T-helper 17 cell (primary cell): ENCODE data around the gene AKAP14. TPM values are rescaled to one million over a fixed set of nuclear protein-coding genes. Genes with fewer than 3 reads are reported as not detected.
A peak's percentile ranks its signal among the peaks of the same experiment; 100 is the strongest.
"Not testable (repeated sequence)": the region's sequence is repeated elsewhere in the genome, so short reads cannot be mapped to it uniquely, and the experiment has no call there.

ENCODE experiments used
- ATAC-seq: fragments of 150-1000 bp; cut with Tn5 transposase; 2 replicates; pipeline ENCODE4 v1.10.0; 2021; ENCODE audit warnings: mild to moderate bottlenecking, moderate library complexity
- DNase-seq, 3 donors: peaks; one replicate each; pipeline versions ENCODE4 v3.0.0 to v3.0.0-alpha.2; 2020 to 2021
- H3K9me3 ChIP-seq: one replicate; pipeline ENCODE4 v1.7.0; 2013; ENCODE audit warnings: low read length, mild to moderate bottlenecking; ENCODE audit not compliant: control insufficient read depth, poor library complexity, severe bottlenecking
- H3K27ac Mint-ChIP-seq: one replicate; pipeline ENCODE4 v1.8.0; 2022; ENCODE audit warnings: mild to moderate bottlenecking, moderate library complexity, mixed read lengths
- H3K27me3 Mint-ChIP-seq: one replicate; pipeline ENCODE4 v1.8.0; 2022; ENCODE audit warnings: mixed read lengths
- H3K36me3 Mint-ChIP-seq: one replicate; pipeline ENCODE4 v1.8.0; 2022; ENCODE audit warnings: low read depth, mixed read lengths
- H3K4me1 Mint-ChIP-seq: one replicate; pipeline ENCODE4 v1.8.0; 2022; ENCODE audit warnings: mild to moderate bottlenecking, mixed read lengths
- H3K4me3 Mint-ChIP-seq: one replicate; pipeline ENCODE4 v1.8.0; 2022; ENCODE audit warnings: mild to moderate bottlenecking, moderate library complexity, mixed read lengths
- total RNA-seq, 4 donors: library from RNA in 2 of 4; stranded (reverse) in 2 of 4; gene quantifications; one replicate each; pipeline ENCODE4 v1.2.3 and lab custom pipeline; 2022 to 2026

AKAP14 gene
- total RNA-seq, 2 donors from 2014 or later = not detected

DNA sequence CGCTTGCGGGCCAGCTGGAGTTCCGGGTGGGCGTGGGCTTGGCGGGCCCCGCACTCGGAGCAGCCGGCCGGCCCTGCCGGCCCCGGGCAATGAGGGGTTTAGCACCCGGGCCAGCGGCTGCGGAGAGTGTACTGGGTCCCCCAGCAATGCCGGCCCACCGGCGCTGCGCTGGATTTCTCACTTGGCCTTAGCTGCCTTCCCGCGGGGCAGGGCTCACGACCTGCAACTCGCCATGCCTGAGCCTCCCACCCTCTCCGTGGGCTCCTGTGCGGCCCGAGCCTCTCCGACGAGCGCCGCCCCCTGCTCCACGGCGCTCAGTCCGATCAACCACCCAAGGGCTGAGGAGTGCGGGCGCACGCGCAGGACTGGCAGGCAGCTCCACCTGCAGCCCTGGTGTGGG, 5.1 kb upstream of the AKAP14 start:
- H3K27ac Mint-ChIP-seq, H3K36me3 Mint-ChIP-seq, H3K4me3 Mint-ChIP-seq, H3K9me3 ChIP-seq, ATAC-seq, H3K4me1 Mint-ChIP-seq, DNase-seq, H3K27me3 Mint-ChIP-seq: not testable (repeated sequence)

DNA sequence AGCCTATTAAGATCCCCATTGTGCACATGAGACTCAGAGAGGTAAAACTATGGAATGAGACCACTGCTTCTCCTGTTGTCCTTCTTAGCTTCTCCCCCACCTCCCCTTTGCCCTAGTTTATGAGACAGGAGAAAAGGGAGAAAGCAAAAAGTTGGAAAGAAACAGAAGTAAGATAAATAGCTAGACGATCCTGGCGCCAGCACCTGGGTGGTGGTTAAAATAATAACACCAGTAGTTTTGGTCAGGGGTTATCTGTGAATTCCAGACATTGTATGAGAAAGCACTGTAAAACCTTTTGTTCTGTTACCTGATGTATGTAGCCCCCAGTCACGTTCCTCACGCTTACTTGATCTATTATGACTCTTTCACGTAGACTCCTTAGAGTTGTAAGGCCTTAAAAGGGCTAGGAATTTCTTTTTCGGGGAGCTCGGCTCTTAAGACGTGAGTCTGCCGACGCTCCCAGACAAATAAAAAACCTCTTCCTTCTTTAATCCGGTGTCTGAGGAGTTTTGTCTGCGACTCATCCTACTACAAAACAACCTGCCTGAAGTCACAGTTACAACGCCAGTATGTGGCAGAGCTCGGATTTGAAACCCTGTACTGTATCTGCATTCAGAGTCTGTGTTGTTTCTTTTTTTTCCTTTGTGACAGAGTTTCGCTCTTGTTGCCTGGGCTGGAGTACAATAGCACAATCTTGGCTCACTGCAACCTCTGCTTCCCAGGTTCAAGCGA, 3.6 kb upstream of the AKAP14 start:
- DNase-seq, H3K9me3 ChIP-seq, ATAC-seq, H3K27me3 Mint-ChIP-seq, H3K4me1 Mint-ChIP-seq, H3K4me3 Mint-ChIP-seq, H3K36me3 Mint-ChIP-seq, H3K27ac Mint-ChIP-seq: not testable (repeated sequence)

DNA sequence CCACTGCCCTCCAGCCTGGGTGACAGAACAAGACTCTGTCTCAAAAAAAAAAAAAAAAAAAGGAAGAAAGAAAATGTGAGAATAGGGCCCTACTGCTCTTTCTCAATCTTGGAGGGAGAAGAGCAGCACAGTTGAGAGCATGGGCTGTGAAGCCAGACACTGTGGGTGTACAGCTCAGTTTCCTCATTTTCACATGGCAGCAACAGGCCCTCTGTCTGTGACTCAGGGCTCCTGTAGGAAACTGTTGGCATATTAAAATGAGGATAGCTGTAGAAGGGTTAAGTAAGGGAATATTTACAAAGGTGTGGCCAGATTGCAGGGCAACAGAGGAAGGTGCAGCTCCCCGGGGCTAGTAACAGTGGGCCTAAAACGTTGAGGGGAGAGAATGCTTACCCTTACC, 3.4 kb downstream of the AKAP14 start:
- Mint-ChIP-seq H3K4me1 (no peaks in the 10 kb centered on the region), H3K27ac (no peak overlapping the region), H3K36me3 (no peaks in the 10 kb centered on the region), H3K27me3 (no peaks in the 10 kb centered on the region), H3K4me3 (no peak overlapping the region)
- ATAC-seq (no peak), DNase-seq (no peak)
- no peaks in the 10 kb centered on the region for H3K9me3 ChIP-seq

DNA sequence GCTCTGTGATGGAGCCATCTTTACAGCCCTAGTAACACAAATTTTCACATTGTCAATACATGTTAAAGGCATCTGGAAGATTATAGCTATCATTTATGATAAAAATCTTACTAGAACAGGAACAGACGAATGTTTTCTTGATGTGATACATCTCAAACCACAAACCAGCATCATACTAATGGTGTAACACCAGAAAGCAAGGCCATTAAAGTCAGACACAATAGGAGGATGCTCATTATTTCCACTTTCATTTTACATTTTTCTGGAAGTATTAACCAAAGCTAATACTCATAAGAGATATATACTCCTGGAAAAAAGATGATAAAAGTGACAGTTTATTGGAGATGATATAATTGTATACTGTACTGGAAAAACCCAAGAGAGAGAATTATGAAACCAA, 5.3 kb downstream of the AKAP14 start:
- no peak for DNase-seq
- no peaks in the 10 kb centered on the region for H3K27me3 Mint-ChIP-seq
- no peaks in the 10 kb centered on the region for H3K9me3 ChIP-seq
- no peak for ATAC-seq
- no peaks in the 10 kb centered on the region for H3K36me3 Mint-ChIP-seq
- no peak overlapping the region for H3K4me3 Mint-ChIP-seq
- no peak overlapping the region for H3K27ac Mint-ChIP-seq
- no peaks in the 10 kb centered on the region for H3K4me1 Mint-ChIP-seq

DNA sequence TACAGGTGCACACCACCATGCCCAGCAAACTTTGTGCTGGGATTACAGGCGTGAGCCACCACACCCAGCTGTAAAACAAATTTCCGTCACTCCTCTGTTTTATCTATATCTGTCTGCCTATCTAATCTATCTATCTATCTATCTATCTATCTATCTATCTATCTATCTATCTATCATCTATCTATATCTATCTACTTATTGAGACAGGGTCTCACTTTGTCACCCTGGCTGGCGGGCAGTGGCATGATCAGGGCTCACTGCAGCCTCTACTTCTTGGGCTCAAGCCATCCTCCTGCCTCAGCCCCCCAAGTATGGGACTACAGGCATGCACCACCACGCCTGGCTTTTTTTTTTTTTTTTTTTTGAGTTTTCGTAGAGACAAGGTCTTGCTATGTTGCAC, 20.6 kb downstream of the AKAP14 start:
- ATAC-seq (no peak), DNase-seq (no peak)
- Mint-ChIP-seq H3K36me3 (no peaks in the 10 kb centered on the region), H3K27ac (no peak overlapping the region), H3K4me1 (no peaks in the 10 kb centered on the region), H3K27me3 (no peaks in the 10 kb centered on the region), H3K4me3 (no peak overlapping the region)
- H3K9me3 ChIP-seq = no peaks in the 10 kb centered on the region

DNA sequence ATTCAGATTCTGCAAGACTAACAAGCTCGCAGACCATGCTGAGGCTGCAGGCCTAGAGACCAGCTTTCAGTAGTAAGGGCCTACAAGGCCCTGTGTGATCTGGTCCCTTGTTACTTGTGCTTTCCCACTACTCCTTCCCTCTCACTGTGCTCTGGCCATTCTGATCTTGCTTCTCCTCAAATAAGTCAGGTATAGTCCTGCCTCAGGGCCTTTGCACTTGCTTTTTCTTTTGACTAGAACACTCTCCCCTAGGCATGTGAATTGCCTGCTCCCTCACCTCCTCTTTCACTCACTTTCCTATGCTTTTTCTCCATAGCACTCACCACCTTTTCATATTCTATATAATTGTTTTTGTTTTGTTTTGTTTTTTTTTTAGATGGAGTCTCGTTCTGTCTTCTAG, 22.2 kb downstream of the AKAP14 start:
- ATAC-seq = no peak
- DNase-seq = no peak
- no peak overlapping the region for H3K27ac Mint-ChIP-seq
- H3K36me3 Mint-ChIP-seq = no peaks in the 10 kb centered on the region
- no peaks in the 10 kb centered on the region for H3K4me1 Mint-ChIP-seq
- H3K27me3 Mint-ChIP-seq = no peaks in the 10 kb centered on the region
- H3K9me3 ChIP-seq = no peaks in the 10 kb centered on the region
- no peak overlapping the region for H3K4me3 Mint-ChIP-seq

DNA sequence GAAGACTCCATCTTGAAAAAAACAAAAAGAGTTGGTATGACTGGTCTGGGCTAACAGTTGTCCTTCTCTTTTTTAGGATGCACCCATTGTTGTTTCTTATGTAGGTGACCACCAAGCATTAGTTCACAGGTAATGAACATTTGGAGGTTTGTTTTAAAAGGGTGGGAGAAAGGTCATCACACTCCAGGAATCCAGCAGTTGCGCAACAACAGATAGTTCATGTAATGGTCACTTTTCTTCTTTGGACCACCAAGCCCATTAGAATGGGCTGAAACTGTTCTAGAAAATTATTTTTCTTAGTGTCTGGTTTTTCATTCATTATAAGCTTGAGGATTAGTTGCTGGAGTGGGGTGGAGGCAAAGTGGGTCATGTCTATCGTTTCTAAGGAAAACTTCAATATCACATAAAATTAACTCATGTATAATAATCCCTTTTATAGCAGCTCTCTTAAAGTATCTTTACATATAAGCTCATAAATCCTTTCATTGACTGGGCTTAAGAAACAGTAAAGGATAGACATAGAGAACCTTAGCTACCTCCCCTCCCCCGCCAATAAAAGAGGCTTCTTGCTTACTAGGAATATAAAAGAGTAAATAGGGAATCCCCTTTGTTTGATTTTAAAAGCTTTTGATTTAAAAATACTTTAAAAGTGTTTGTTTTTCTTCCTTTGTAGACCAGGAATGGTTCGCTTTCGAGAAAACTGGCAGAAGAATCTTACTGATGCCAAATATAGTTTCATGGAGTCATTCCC, 24.3 kb downstream of the AKAP14 start:
- ATAC-seq (no peak), DNase-seq (no peak)
- no peaks in the 10 kb centered on the region for H3K9me3 ChIP-seq
- H3K4me1 Mint-ChIP-seq = no peaks in the 10 kb centered on the region
- H3K4me3 Mint-ChIP-seq = no peak overlapping the region
- no peak overlapping the region for H3K27ac Mint-ChIP-seq
- H3K36me3 Mint-ChIP-seq = no peaks in the 10 kb centered on the region
- no peaks in the 10 kb centered on the region for H3K27me3 Mint-ChIP-seq

DNA sequence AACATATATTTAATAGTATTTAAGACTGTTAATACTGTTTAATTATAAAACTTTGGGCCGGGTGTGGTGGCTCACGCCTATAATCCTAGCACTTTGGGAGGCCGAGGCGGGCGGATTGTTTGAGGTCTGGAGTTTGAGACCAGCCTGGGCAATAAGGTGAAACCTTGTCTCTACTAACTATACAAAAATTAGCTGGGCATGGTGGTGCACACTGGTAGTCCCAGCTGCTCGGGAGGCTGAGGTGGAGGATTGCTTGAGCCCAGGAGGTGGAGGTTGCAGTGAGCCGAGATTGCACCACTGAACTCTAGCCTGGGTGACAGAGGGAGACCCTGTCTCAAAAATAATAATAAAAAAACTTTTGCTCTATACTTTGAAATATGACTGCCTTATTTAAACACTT, 26.7 kb downstream of the AKAP14 start:
- ATAC-seq, H3K4me3 Mint-ChIP-seq, H3K4me1 Mint-ChIP-seq, H3K27ac Mint-ChIP-seq, DNase-seq, H3K36me3 Mint-ChIP-seq, H3K9me3 ChIP-seq, H3K27me3 Mint-ChIP-seq: not testable (repeated sequence)

DNA sequence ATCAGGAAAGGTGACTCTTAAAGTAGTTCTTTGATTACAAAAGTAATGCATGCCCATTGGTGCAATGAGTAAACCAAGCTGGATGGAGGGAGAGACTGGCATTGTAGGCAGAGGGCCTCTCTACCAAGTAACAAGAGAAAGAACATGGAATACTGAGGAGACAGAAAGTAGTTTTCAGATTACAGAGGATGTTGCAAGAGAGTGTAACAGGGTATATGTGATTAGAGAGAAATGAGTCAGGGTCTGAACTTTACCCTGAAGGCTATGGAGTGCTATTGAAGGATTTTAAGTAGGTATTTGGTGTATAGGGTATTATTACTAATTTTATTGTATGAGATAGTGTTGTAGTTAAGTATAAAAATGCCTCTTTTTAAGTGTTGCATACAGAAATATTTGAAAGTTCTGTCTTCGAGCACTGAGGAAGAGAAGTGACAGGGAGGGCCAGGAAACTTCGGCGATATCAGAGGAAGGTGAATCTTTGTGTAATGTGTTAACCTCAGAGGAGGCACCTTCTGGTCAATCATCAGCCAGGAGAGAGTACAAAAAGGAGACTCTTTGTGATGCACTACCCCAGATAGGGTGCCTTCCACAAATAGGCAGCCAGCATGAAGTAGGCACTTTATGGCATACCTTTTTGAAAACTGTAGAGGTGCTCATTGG, 39.7 kb downstream of the AKAP14 start:
- Mint-ChIP-seq H3K36me3 (peaks cover 2% of the 10 kb centered on the region), H3K27ac (no peak overlapping the region), H3K4me3 (peak overlapping the region; percentile 53), H3K27me3 (no peaks in the 10 kb centered on the region), H3K4me1 (no peaks in the 10 kb centered on the region)
- ATAC-seq = no peak
- DNase-seq = no peak
- H3K9me3 ChIP-seq = no peaks in the 10 kb centered on the region

DNA sequence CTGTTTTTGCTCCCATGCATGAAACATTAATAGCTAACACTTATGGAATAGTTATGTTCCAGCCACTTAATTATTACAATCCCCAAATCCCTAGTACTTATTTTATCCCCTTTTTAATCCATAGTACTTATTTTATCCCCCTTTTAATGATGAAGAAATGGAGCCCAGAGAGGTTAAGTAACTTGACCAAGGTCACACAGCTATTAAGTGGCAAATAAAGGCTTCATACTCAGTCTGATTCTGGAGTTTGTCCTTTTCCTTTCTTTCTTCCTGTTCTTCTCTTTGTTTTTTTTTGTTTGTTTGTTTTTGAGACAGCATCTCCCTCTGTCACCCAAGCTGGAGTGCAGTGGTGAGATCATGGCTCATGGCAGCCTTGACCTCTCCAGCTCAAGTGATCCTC, 45.6 kb downstream of the AKAP14 start:
- Mint-ChIP-seq H3K4me1 (peaks cover 7% of the 10 kb centered on the region), H3K36me3 (peaks cover 2% of the 10 kb centered on the region), H3K27me3 (no peaks in the 10 kb centered on the region), H3K27ac (peak overlapping the region; percentile 98), H3K4me3 (peak overlapping the region; percentile 21)
- no peak for ATAC-seq
- no peaks in the 10 kb centered on the region for H3K9me3 ChIP-seq
- no peak for DNase-seq

DNA sequence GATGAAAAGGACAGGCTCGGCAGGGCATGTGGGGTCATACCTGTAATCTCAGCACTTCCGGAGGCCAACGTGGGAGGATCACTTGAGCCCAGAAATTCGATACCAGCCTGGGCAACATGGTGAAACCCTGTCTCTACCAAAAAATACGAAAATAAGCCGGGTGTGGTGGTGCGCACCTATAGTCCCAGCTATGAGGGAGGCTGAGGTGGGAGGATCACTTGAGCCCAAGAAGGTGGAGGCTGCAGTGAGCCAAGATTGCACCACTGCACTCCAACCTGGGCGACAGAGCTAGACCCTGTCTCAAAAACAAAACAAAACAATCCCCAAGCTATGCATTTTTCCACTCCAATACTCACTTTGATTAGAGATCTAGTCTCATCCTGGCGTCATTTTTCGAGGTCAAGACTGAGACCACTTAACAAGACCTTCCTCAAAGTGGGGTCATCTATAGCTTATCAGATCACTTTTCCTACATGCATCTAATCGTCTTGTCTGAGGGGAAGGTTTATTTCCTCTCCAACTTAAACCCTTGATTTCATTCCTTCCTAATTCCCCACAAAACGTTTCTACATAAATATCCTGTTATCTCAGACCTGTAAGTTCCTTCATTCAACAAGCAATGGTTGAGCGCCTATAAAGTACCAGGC, 46.6 kb downstream of the AKAP14 start:
- H3K9me3 ChIP-seq = no peaks in the 10 kb centered on the region
- Mint-ChIP-seq H3K27me3 (no peaks in the 10 kb centered on the region), H3K4me3 (peak overlapping the region; percentile 98), H3K27ac (peak overlapping the region; percentile 98), H3K4me1 (peaks cover 7% of the 10 kb centered on the region), H3K36me3 (peaks cover 2% of the 10 kb centered on the region)
- DNase-seq = no peak
- ATAC-seq = no peak

DNA sequence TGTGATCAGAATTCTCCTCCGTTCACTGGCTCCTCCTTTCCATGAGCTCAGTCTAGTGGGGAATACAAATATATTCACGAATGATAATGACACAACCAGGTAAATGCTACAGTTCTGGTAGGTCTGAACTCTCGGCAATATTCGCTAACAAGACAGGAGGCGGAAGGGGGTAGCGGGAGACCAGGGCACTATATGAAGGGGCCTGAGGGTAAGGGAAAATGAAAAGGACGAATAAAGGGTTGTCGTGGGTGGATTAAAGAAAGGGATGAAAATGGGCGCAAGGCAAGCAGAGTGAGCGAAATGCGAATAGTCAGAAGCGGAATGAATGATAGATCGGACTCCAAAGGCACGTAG, 47.1 kb downstream of the AKAP14 start:
- Mint-ChIP-seq H3K4me3 (peak overlapping the region; percentile 98), H3K27me3 (no peaks in the 10 kb centered on the region), H3K4me1 (peaks cover 7% of the 10 kb centered on the region), H3K27ac (peak overlapping the region; percentile 98), H3K36me3 (peaks cover 2% of the 10 kb centered on the region)
- H3K9me3 ChIP-seq = no peaks in the 10 kb centered on the region
- peak; percentile 6 for ATAC-seq
- no peak for DNase-seq
